HepG2 (cell line): ENCODE results near the gene ZDHHC8. TPM values are rescaled to one million over a fixed set of nuclear protein-coding genes. Genes with fewer than 3 reads are reported as not detected.

ENCODE experiments used
- ATAC-seq: fragments of 200-7000 bp; cut with Tn5 transposase; 3 replicates; pipeline ENCODE4 v1.9.1; 2020; ENCODE audit warnings: mild to moderate bottlenecking, moderate library complexity
- BruUV-seq: library from RNA; stranded (reverse); fragments of 400-500 nt; replicated peaks from 2 replicates; lab custom pipeline; 2021; lab: Mats Ljungman, UMichigan
- CTCF ChIA-PET: fragments of 300-600 bp; formaldehyde crosslinking; extraction: SDS; loops from one replicate; lab custom pipeline; 2021; ENCODE audit warnings: low total read pairs, inconsistent platforms, low intra/inter-chr PET ratio; lab: Yijun Ruan, JAX
- POLR2A ChIA-PET: fragments of 350-600 bp; sonication (Branson Sonifier 250); formaldehyde crosslinking; loops from one replicate; lab custom pipeline; 2020; ENCODE audit warnings: antibody characterized with exemption, inconsistent platforms; lab: Yijun Ruan, JAX
- DNase-seq: peaks from one replicate; pipeline ENCODE4 v3.0.0-alpha.2; 2015; ENCODE audit warnings: low spot score
- FAIRE-seq: peaks from 3 replicates; lab custom pipeline; 2011; peaks lifted over from hg19 to GRCh38; lab: Jason Lieb, UNC
- H2AFZ ChIP-seq: one replicate; pipeline ENCODE4 v1.6.1; 2011; ENCODE audit warnings: low read length, inconsistent platforms
- H3K27ac ChIP-seq: fragments of 300-600 bp; 3 replicates; pipeline ENCODE4 v1.8.0; 2011; ENCODE audit warnings: mixed run types, mild to moderate bottlenecking, mixed read lengths, low read length, inconsistent platforms; ENCODE audit not compliant: insufficient read depth; ENCODE audit errors: extremely low read length
- H3K27me3 ChIP-seq, 2 experiments: fragments of 200-600 bp in 1 of 2; 2 replicates in 1 of 2; 3 replicates in 1 of 2; pipeline versions ENCODE4 v1.6.0 to v1.8.0; 2011; ENCODE audit warnings: low read length in 2 of 2, mild to moderate bottlenecking in 2 of 2, moderate library complexity in 2 of 2, inconsistent platforms in 1 of 2; ENCODE audit not compliant: insufficient read depth in 2 of 2, control insufficient read depth in 1 of 2
- H3K36me3 ChIP-seq, 2 experiments: fragments of 200-600 bp in 1 of 2; replicated peaks in 1 of 2; 2 replicates in 1 of 2; 3 replicates in 1 of 2; pipeline versions ENCODE4 v1.5.1 to v1.8.0; 2011; ENCODE audit warnings: low read length in 2 of 2, inconsistent platforms in 1 of 2; ENCODE audit not compliant: insufficient read depth in 2 of 2, control insufficient read depth in 1 of 2
- H3K4me1 ChIP-seq: 2 replicates; pipeline ENCODE4 v1.5.1; 2012; ENCODE audit warnings: low read length, inconsistent platforms; ENCODE audit not compliant: insufficient read depth
- H3K4me2 ChIP-seq: 2 replicates; pipeline ENCODE4 v1.6.0; 2011; ENCODE audit warnings: low read depth, low read length, inconsistent platforms
- H3K4me3 ChIP-seq, 3 experiments: fragments of 200-600 bp in 1 of 3; sonication (generic), shearing (Covaris generic) in 1 of 3; replicated peaks in 1 of 3; 2 replicates each; pipeline ENCODE4 v1.5.1; 2011 to 2016; ENCODE audit warnings: low read length in 3 of 3, inconsistent platforms in 2 of 3, low read depth in 2 of 3, mild to moderate bottlenecking in 2 of 3, control low read depth in 1 of 3, mixed read lengths in 1 of 3; ENCODE audit not compliant: insufficient read depth in 1 of 3
- H3K79me2 ChIP-seq: one replicate; pipeline ENCODE4 v1.6.1; 2011; ENCODE audit warnings: low read length, inconsistent platforms; ENCODE audit not compliant: insufficient read depth
- H3K9ac ChIP-seq: 2 replicates; pipeline ENCODE4 v1.6.0; 2011; ENCODE audit warnings: mild to moderate bottlenecking, low read depth, low read length, inconsistent platforms; ENCODE audit not compliant: insufficient read depth
- H3K9me3 ChIP-seq: 2 replicates; pipeline ENCODE4 v1.5.1; 2012; ENCODE audit warnings: mild to moderate bottlenecking, low read length
- H4K20me1 ChIP-seq: 2 replicates; pipeline ENCODE4 v1.6.0; 2011; ENCODE audit warnings: inconsistent platforms, mild to moderate bottlenecking, low read length, moderate library complexity; ENCODE audit not compliant: insufficient read depth
- ARID4A ChIP-seq: sonication (generic); formaldehyde crosslinking; IDR thresholded peaks from 2 replicates; pipeline ENCODE4 v1.5.0; 2020; ENCODE audit warnings: mild to moderate bottlenecking, missing genetic modification reagents, borderline replicate concordance
- CENPT ChIP-seq: sonication (generic); formaldehyde crosslinking; IDR thresholded peaks from 2 replicates; pipeline ENCODE4 v1.8.0; 2022; ENCODE audit warnings: low read depth, mild to moderate bottlenecking, moderate library complexity, missing genetic modification reagents
- JDP2 ChIP-seq: sonication (generic); formaldehyde crosslinking; IDR thresholded peaks from 2 replicates; pipeline ENCODE4 v1.8.1; 2022; ENCODE audit warnings: missing genetic modification reagents, borderline replicate concordance
- POLR2AphosphoS5 ChIP-seq: IDR thresholded peaks from 2 replicates; pipeline ENCODE4 v1.6.1; 2012; ENCODE audit warnings: low read depth, low read length
- SALL2 ChIP-seq: sonication (generic); formaldehyde crosslinking; IDR thresholded peaks from 2 replicates; pipeline ENCODE4 v1.8.1; 2023; ENCODE audit warnings: mild to moderate bottlenecking, missing genetic modification reagents, inconsistent platforms
- ZFP82 ChIP-seq: sonication (generic); formaldehyde crosslinking; IDR thresholded peaks from 2 replicates; pipeline ENCODE4 v1.5.1; 2020; ENCODE audit warnings: mild to moderate bottlenecking, missing genetic modification reagents, borderline replicate concordance
- WGBS: methylation state at CpG from one replicate; pipeline ENCODE4 v1.1.6; 2017; ENCODE audit warnings: low lambda C conversion rate; 5-methylcytosine and 5-hydroxymethylcytosine counted together
- in situ Hi-C: cut with HindIII; loops from 2 replicates; pipeline ENCODE4 v1.10.0; 2017; ENCODE audit warnings: low pct_unique_long_range_greater_than_20kb; ENCODE audit not compliant: extremely low pct_ligation_motif_present
- intact Hi-C: fragments of 100-400 bp; cut with micrococcal nuclease; formaldehyde crosslinking; loops from one replicate; pipeline ENCODE4 v1.10.0; 2022; ENCODE audit not compliant: unreplicated experiment
- polyA plus RNA-seq, 8 experiments: library from polyadenylated mRNA; depleted of rRNA in 3 of 8; stranded (reverse) in 7 of 8; unstranded in 1 of 8; fragments of >200 nt; fragmentation: Illumina TruSeq in 4 of 8; extraction: Trizol in 4 of 8; gene quantifications; 2 replicates each; pipeline versions ENCODE4 v1.2.1 to v1.2.3, GENCODE V29; 2011 to 2016; ENCODE audit warnings: low read depth in 4 of 8, missing spikeins in 1 of 8, mixed read lengths in 1 of 8; ENCODE audit not compliant: insufficient read depth in 1 of 8
- total RNA-seq, 5 experiments: library from RNA; depleted of rRNA; stranded (reverse); fragments of >200 nt; fragmentation: Illumina TruSeq; extraction: Trizol; gene quantifications; 2 replicates each; pipeline ENCODE4 v1.2.3, GENCODE V29; 2016; ENCODE audit warnings: low read depth in 1 of 5
- TF ChIP-seq, protein P1 (sequence below): sonication (generic); formaldehyde crosslinking; IDR thresholded peaks from 2 replicates; pipeline ENCODE4 v1.4.0; 2020; ENCODE audit warnings: mild to moderate bottlenecking, missing genetic modification reagents

The ZDHHC8 gene
- total and polyA plus RNA-seq, 2 of the 13 experiments (the other 11 are each of a cell fraction or from before 2014, with no cell fraction given) = 7.5 to 21.3 TPM

GRCh38 chr22:20128619-20128901 is 3.0 kb upstream of the ZDHHC8 start:
- H2AFZ ChIP-seq = no peak overlapping the region
- ChIA-PET POLR2A (interaction anchor here (1.5 to 2.1 kb wide), 2 partner anchors 9 to 11 kb away, joined by 5 to 15 read pairs; partner anchors contain the start of gene TRMT2A), CTCF (no interaction called here)
- no peak for FAIRE-seq
- peaks cover 5% of the 10 kb centered on the region; the same call in 1 of the 2 replicates for H4K20me1 ChIP-seq
- H3K36me3 ChIP-seq = peaks cover 12 to 41% of the 10 kb centered on the region in 2 experiments
- intact Hi-C loops (no loop called here), in situ Hi-C loops (no loop called here)
- BruUV-seq = no TSS peak
- no peaks in the 10 kb centered on the region for H3K27me3 ChIP-seq
- no peak overlapping the region for H3K9ac ChIP-seq
- peaks cover 5% of the 10 kb centered on the region for H3K79me2 ChIP-seq
- H3K4me1 ChIP-seq = peaks cover 45% of the 10 kb centered on the region
- no peak for DNase-seq
- TF ChIP-seq CENPT (CRISPR knock-in tag) = no peak
- TF ChIP-seq, protein P1, sequence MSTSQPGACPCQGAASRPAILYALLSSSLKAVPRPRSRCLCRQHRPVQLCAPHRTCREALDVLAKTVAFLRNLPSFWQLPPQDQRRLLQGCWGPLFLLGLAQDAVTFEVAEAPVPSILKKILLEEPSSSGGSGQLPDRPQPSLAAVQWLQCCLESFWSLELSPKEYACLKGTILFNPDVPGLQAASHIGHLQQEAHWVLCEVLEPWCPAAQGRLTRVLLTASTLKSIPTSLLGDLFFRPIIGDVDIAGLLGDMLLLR (CRISPR knock-in tag) = 0 out of 2 replicates have a peak, but pooled peaks have one; percentile 39
- no peak for TF ChIP-seq ZFP82 (CRISPR knock-in tag)
- peak; percentile 20; the same call in 1 of the 2 replicates for TF ChIP-seq POLR2AphosphoS5
- TF ChIP-seq SALL2 (CRISPR knock-in tag) = 0 out of 2 replicates have a peak, but pooled peaks have one; percentile 10
- TF ChIP-seq JDP2 (CRISPR knock-in tag) = no peak
- TF ChIP-seq ARID4A = no peak
- H3K9me3 ChIP-seq = no peaks in the 10 kb centered on the region
- no peak for ATAC-seq
- no peak overlapping the region for H3K4me3 ChIP-seq
- WGBS = 86% methylated on average over 1 of the region's 2 CpGs
- peak overlapping the region; percentile 88; the same call in 1 of the 2 replicates for H3K4me2 ChIP-seq
- peak overlapping the region; percentile 61 for H3K27ac ChIP-seq
